IgD-negative memory B cell (primary cell): ENCODE data around the gene UFD1. TPM values are rescaled to one million over a fixed set of nuclear protein-coding genes. Genes with fewer than 3 reads are reported as not detected.
A peak's percentile ranks its signal among the peaks of the same experiment; 100 is the strongest.

Source experiments
- H3K27ac Mint-ChIP-seq, 3 donors: one replicate each; pipeline ENCODE4 v1.8.0; 2020 to 2022; ENCODE audit warnings: mild to moderate bottlenecking in 3 of 3, mixed read lengths in 3 of 3, moderate library complexity in 1 of 3
- H3K27me3 Mint-ChIP-seq: one replicate; pipeline ENCODE4 v1.8.0; 2021; ENCODE audit warnings: mixed read lengths
- H3K36me3 Mint-ChIP-seq: one replicate; pipeline ENCODE4 v1.8.0; 2020; ENCODE audit warnings: mild to moderate bottlenecking, mixed read lengths
- H3K4me1 Mint-ChIP-seq, 3 donors: one replicate each; pipeline ENCODE4 v1.8.0; 2020 to 2022; ENCODE audit warnings: mixed read lengths in 3 of 3, mild to moderate bottlenecking in 1 of 3
- H3K4me3 Mint-ChIP-seq, 4 donors: one replicate each; pipeline ENCODE4 v1.8.0; 2020 to 2022; ENCODE audit warnings: mild to moderate bottlenecking in 4 of 4, mixed read lengths in 4 of 4, moderate library complexity in 3 of 4
- H3K9me3 Mint-ChIP-seq, 3 donors: one replicate each; pipeline ENCODE4 v1.8.0; 2020 to 2021; ENCODE audit warnings: mixed read lengths in 3 of 3, mild to moderate bottlenecking in 1 of 3
- polyA plus RNA-seq: library from polyadenylated mRNA; unstranded; fragments of 300-500 nt; fragmentation: Illumina TruSeq; gene quantifications from one replicate; pipeline ENCODE4 v1.2.3, GENCODE V29; 2021

UFD1 gene
- polyA plus RNA-seq, 1 donor from 2014 or later: 52.1 TPM

GRCh38 chr22:19404676-19405075, 74.3 kb downstream of the UFD1 start:
- peaks cover 6% of the 10 kb centered on the region for H3K36me3 Mint-ChIP-seq
- peak overlapping the region in 1 of 4 donors; percentile 23 for H3K4me3 Mint-ChIP-seq
- H3K4me1 Mint-ChIP-seq: peaks cover 2 to 7% (median 4%) of the 10 kb centered on the region in 3 donors
- no peaks in the 10 kb centered on the region for H3K27me3 Mint-ChIP-seq
- peak overlapping the region in 1 of 3 donors; percentile 76 for H3K27ac Mint-ChIP-seq
- no peaks in the 10 kb centered on the region for H3K9me3 Mint-ChIP-seq

- H3K4me1 Mint-ChIP-seq: peaks cover 2 to 7% (median 4%) of the 10 kb centered on the region in 3 donors
- H3K9me3 Mint-ChIP-seq: no peaks in the 10 kb centered on the region
- peak overlapping the region in 1 of 3 donors; percentile 34 for H3K27ac Mint-ChIP-seq
- H3K4me3 Mint-ChIP-seq: no peak overlapping the region
- no peaks in the 10 kb centered on the region for H3K27me3 Mint-ChIP-seq
- peaks cover 6% of the 10 kb centered on the region for H3K36me3 Mint-ChIP-seq
Observed at GRCh38 chr22:19402642-19403191, 76.3 kb downstream of the UFD1 start.

GRCh38 chr22:19401483-19401882, 77.5 kb downstream of the UFD1 start:
- peak overlapping the region in 1 of 3 donors; percentile 76 for H3K27ac Mint-ChIP-seq
- H3K36me3 Mint-ChIP-seq: peaks cover 6% of the 10 kb centered on the region
- H3K4me3 Mint-ChIP-seq: no peak overlapping the region
- H3K9me3 Mint-ChIP-seq: no peaks in the 10 kb centered on the region
- peaks cover 2 to 7% (median 4%) of the 10 kb centered on the region in 3 donors for H3K4me1 Mint-ChIP-seq
- no peaks in the 10 kb centered on the region for H3K27me3 Mint-ChIP-seq

GRCh38 chr22:19400881-19401280, 78.1 kb downstream of the UFD1 start:
- Mint-ChIP-seq H3K4me1 (peaks cover 2 to 7% (median 4%) of the 10 kb centered on the region in 3 donors), H3K9me3 (no peaks in the 10 kb centered on the region), H3K27me3 (no peaks in the 10 kb centered on the region), H3K27ac (peak overlapping the region in 1 of 3 donors; percentile 76), H3K36me3 (peaks cover 6% of the 10 kb centered on the region), H3K4me3 (no peak overlapping the region)

Other genes starting within 250 kb of the UFD1 start
- gene CLTCL1, start 187.5 kb downstream of the UFD1 start, polyA plus RNA-seq: 1.3 TPM
- gene HIRA, start 47.5 kb downstream of the UFD1 start, polyA plus RNA-seq: 6.3 TPM
- 75.6 TPM for gene MRPL40, start 46.6 kb downstream of the UFD1 start, polyA plus RNA-seq
- 49.6 TPM for gene C22orf39, start 31.5 kb downstream of the UFD1 start, polyA plus RNA-seq
- gene CDC45, start 727 bp upstream of the UFD1 start, polyA plus RNA-seq: 0.39 TPM
- 0.79 TPM for gene CLDN5, start 45.2 kb upstream of the UFD1 start, polyA plus RNA-seq
- 0.43 TPM for gene SEPTIN5, start 235.3 kb upstream of the UFD1 start, polyA plus RNA-seq
- gene GP1BB, start 244.3 kb upstream of the UFD1 start, polyA plus RNA-seq: 2.0 TPM